Peyer's patch (tissue), 4 donors: ENCODE results near the gene SPDYE2. TPM values are rescaled to one million over a fixed set of nuclear protein-coding genes. Genes with fewer than 3 reads are reported as not detected.
A peak's percentile ranks its signal among the peaks of the same experiment; 100 is the strongest.
"Not testable (repeated sequence)": the region's sequence is repeated elsewhere in the genome, so short reads cannot be mapped to it uniquely, and the experiment has no call there.

Experiments
- DNase-seq, 3 donors: peaks; one replicate each; pipeline ENCODE4 v3.0.0-alpha.2; 2017 to 2019
- H3K27ac ChIP-seq, 4 donors: fragments of 200-600 bp; sonication (generic); one replicate each; pipeline ENCODE4 v1.5.1; 2016 to 2019
- H3K27me3 ChIP-seq, 2 donors: fragments of 200-600 bp; sonication (generic); one replicate each; pipeline ENCODE4 v1.5.1; 2019
- H3K36me3 ChIP-seq, 3 donors: fragments of 200-600 bp; sonication (generic); one replicate each; pipeline ENCODE4 v1.5.1; 2016 to 2019
- H3K4me1 ChIP-seq, 4 donors: fragments of 200-600 bp; sonication (generic); one replicate each; pipeline ENCODE4 v1.5.1; 2016 to 2019
- H3K4me3 ChIP-seq, 4 donors: fragments of 200-600 bp; sonication (generic); 1 replicate in 3 of 4; 2 replicates in 1 of 4; pipeline ENCODE4 v1.5.1; 2016 to 2019; ENCODE audit warnings: mild to moderate bottlenecking in 1 of 4
- H3K9me3 ChIP-seq, 4 donors: fragments of 200-600 bp; sonication (generic); one replicate each; pipeline ENCODE4 v1.5.1; 2016 to 2019; ENCODE audit warnings: mild to moderate bottlenecking in 1 of 4
- total RNA-seq, 4 donors: library from RNA; depleted of rRNA; stranded (reverse); fragments of >200 nt; gene quantifications; one replicate each; pipeline ENCODE4 v1.1.0, GENCODE V29; 2016

The SPDYE2 gene
- total RNA-seq, 4 donors from 2014 or later: not detected

- not testable (repeated sequence) for DNase-seq, H3K9me3 ChIP-seq, H3K27ac ChIP-seq, H3K36me3 ChIP-seq, H3K4me3 ChIP-seq, H3K4me1 ChIP-seq, H3K27me3 ChIP-seq
Observed at GRCh38 chr7:102527182-102527581, 23.8 kb upstream of the SPDYE2 start.

- DNase-seq, H3K36me3 ChIP-seq, H3K4me3 ChIP-seq, H3K9me3 ChIP-seq, H3K27me3 ChIP-seq, H3K27ac ChIP-seq, H3K4me1 ChIP-seq: not testable (repeated sequence)
Observed at GRCh38 chr7:102527822-102528793, 22.9 kb upstream of the SPDYE2 start.

- H3K4me1 ChIP-seq, H3K4me3 ChIP-seq, H3K27me3 ChIP-seq, H3K9me3 ChIP-seq, H3K27ac ChIP-seq, H3K36me3 ChIP-seq: not testable (repeated sequence)
- DNase-seq: peak in 1 of 3 donors; percentile 14
Observed at GRCh38 chr7:102531583-102531982, 19.4 kb upstream of the SPDYE2 start.

DNA sequence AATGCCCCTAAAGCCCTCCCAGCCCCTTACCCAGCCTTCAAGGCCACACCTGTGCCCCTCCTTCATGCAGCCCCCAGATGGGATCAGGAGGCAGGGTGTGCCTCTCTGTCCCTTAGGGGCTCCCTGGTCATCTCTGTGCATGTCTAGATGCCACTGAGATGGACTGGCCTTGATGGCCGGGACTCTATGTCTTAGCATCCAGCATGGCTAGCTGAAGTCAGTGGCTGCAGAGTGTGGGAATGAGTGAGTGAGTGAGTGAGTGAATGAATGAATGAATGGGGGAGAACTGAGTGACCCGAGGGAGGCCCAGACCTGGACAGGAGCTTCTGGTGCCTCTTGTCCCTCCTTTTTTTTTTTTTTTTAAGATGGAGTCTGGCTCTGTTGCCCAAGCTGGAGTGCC is 18.9 kb upstream of the SPDYE2 start:
- DNase-seq, H3K27me3 ChIP-seq, H3K4me1 ChIP-seq, H3K36me3 ChIP-seq, H3K27ac ChIP-seq, H3K9me3 ChIP-seq, H3K4me3 ChIP-seq: not testable (repeated sequence)

DNA sequence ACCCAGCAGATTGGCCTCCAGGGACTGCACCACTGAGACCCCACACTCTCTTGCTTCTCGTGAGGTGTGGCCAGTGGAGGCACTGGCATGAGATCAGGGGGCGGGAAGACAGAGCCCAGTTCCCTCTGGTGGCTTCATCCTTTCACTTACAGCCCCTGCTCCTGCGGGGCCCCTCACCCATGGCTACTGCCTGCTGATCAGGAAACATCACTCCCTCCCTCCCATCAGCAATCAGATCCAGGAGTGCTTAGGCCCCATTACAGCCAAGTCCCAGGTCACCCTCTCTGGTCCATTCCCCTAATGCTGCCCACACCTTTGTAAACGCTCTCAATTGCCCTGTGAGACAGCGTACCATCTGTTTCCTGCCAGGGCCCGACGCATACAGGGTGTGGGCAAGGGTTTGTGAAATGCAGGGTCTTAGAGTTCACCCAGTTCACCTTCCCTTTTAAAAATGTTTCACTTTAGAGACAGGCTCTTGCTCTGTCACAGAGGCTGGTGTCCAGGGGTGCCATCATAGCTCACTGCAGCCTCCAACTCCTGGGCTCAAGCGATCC is 15.9 kb upstream of the SPDYE2 start:
- H3K9me3 ChIP-seq, H3K4me3 ChIP-seq, H3K4me1 ChIP-seq, H3K36me3 ChIP-seq, H3K27ac ChIP-seq, DNase-seq, H3K27me3 ChIP-seq: not testable (repeated sequence)

- not testable (repeated sequence) for H3K4me3 ChIP-seq, H3K27ac ChIP-seq, H3K9me3 ChIP-seq, H3K36me3 ChIP-seq, H3K27me3 ChIP-seq, DNase-seq, H3K4me1 ChIP-seq
Observed at GRCh38 chr7:102540604-102541003, 10.4 kb upstream of the SPDYE2 start.

DNA sequence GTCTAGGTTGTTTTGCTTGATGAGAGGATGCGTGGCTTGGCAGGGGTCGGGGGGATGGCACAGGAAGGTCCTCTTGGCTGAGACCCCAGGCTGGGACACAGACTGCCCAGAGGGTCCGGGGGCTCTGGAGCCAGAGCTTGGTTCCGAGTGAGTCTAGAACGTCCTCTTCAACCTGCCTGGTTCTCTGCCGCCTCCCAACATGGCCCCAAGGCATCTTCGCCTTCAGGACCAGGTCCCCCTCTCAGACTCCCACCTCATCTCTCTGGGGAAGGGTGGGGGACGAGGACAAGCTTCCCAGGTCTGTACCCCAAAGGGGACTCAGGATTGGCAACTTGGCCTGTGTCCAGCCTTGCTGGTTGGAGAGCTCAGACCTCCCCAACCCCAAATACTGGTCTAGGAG is 8.9 kb upstream of the SPDYE2 start:
- H3K36me3 ChIP-seq, H3K4me1 ChIP-seq, H3K27me3 ChIP-seq, DNase-seq, H3K4me3 ChIP-seq, H3K27ac ChIP-seq, H3K9me3 ChIP-seq: not testable (repeated sequence)

GRCh38 chr7:102542771-102543170 is 8.3 kb upstream of the SPDYE2 start:
- H3K4me3 ChIP-seq, H3K9me3 ChIP-seq, H3K27me3 ChIP-seq, H3K27ac ChIP-seq, H3K4me1 ChIP-seq, DNase-seq, H3K36me3 ChIP-seq: not testable (repeated sequence)

GRCh38 chr7:102543596-102543995 is 7.4 kb upstream of the SPDYE2 start, which contains the start of gene UPK3BL2:
TSS of gene UPK3BL2 (minus strand) at chr7:102543696. CDS start at chr7:102543636, 60 bp downstream.
- H3K4me1 ChIP-seq, H3K4me3 ChIP-seq, DNase-seq, H3K36me3 ChIP-seq, H3K27ac ChIP-seq, H3K9me3 ChIP-seq, H3K27me3 ChIP-seq: not testable (repeated sequence)

DNA sequence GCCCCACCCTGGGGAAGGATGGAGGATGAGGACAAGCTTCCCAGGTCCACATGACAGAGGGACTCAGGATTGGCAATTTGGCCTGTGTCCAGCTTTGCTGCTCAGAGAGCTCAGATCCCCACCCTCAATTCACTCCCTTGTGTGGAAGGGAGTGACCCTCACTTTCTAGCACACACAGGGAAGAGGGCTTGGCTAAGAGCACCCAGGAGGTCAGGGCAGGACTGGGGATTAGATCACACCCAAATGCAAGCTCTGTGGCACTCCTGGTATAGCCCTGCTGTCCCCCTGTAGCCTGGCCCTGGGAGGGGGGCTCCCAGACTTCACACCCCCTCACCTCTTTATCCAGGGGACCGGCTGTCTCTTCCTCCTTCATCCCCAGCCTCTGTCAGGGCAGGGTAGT is 6.7 kb upstream of the SPDYE2 start:
- H3K4me3 ChIP-seq, H3K27me3 ChIP-seq, H3K9me3 ChIP-seq, H3K36me3 ChIP-seq, H3K27ac ChIP-seq, DNase-seq, H3K4me1 ChIP-seq: not testable (repeated sequence)

- H3K36me3 ChIP-seq, H3K9me3 ChIP-seq, H3K27me3 ChIP-seq, H3K27ac ChIP-seq, H3K4me1 ChIP-seq, H3K4me3 ChIP-seq: not testable (repeated sequence)
- peak in 1 of 3 donors; percentile 14 for DNase-seq
Observed at GRCh38 chr7:102545288-102545687, 5.7 kb upstream of the SPDYE2 start.

- not testable (repeated sequence) for H3K27ac ChIP-seq, H3K36me3 ChIP-seq, H3K4me1 ChIP-seq, H3K27me3 ChIP-seq, H3K4me3 ChIP-seq, H3K9me3 ChIP-seq
- peak in 1 of 3 donors; percentile 15 for DNase-seq
Observed at GRCh38 chr7:102546353-102546752, 4.7 kb upstream of the SPDYE2 start.

DNA sequence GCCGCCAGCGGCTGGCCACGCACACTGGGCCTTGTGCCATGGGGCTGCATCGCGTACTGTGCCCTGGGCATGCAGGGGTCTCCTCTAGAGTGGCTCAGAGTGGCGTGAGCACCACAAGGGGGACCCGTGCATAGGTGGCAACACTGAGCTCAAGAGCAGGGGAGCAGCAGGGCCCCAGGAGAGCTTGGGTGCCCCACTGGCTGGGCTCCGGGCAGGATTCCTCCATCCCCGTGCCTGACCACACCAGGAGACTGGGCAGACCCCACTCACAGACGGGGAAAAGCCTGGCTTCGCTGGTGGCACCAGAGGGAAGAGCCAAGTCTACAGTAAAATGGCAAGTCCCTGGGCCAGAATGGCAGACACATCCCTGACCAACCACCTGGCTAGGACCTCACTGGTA is 17.6 kb downstream of the SPDYE2 start:
- H3K9me3 ChIP-seq, H3K27ac ChIP-seq, H3K36me3 ChIP-seq, H3K4me3 ChIP-seq, H3K4me1 ChIP-seq, DNase-seq, H3K27me3 ChIP-seq: not testable (repeated sequence)
